BLaER1 treated with 17β-estradiol and CSF1 and Interleukin-3, amounts not matched to agents 10 nM and 100 nM (cell line): ENCODE measurements around the gene MCC.

ENCODE experiments used
- H3K27ac ChIP-seq, 11 experiments: shearing (Covaris generic); formaldehyde crosslinking; 2 replicates each; pipeline ENCODE4 v1.8.1; 2022
- H3K27me3 ChIP-seq, 11 experiments: shearing (Covaris generic); formaldehyde crosslinking; 2 replicates each; pipeline ENCODE4 v1.8.1; 2022
- H3K36me3 ChIP-seq, 11 experiments: shearing (Covaris generic); formaldehyde crosslinking; 2 replicates each; pipeline ENCODE4 v1.8.1; 2022
- H3K4me1 ChIP-seq, 10 experiments: shearing (Covaris generic); formaldehyde crosslinking; 2 replicates each; pipeline ENCODE4 v1.8.1; 2022
- H3K4me2 ChIP-seq, 11 experiments: shearing (Covaris generic); formaldehyde crosslinking; 2 replicates each; pipeline ENCODE4 v1.8.1; 2022
- H3K4me3 ChIP-seq, 10 experiments: shearing (Covaris generic); formaldehyde crosslinking; 2 replicates each; pipeline ENCODE4 v1.8.1; 2022
- H3K9ac ChIP-seq, 11 experiments: shearing (Covaris generic); formaldehyde crosslinking; 2 replicates each; pipeline ENCODE4 v1.8.1; 2022
- H3K9me3 ChIP-seq, 11 experiments: shearing (Covaris generic); formaldehyde crosslinking; replicated peaks in 1 of 11; 2 replicates each; pipeline ENCODE4 v1.8.1; 2022
- H4K20me1 ChIP-seq, 11 experiments: shearing (Covaris generic); formaldehyde crosslinking; 2 replicates each; pipeline ENCODE4 v1.8.1; 2022
- Cebpa-rat ChIP-seq, 11 experiments: shearing (Covaris generic); IDR thresholded peaks; 2 replicates each; pipeline ENCODE4 v1.8.1; 2022

The MCC gene

DNA sequence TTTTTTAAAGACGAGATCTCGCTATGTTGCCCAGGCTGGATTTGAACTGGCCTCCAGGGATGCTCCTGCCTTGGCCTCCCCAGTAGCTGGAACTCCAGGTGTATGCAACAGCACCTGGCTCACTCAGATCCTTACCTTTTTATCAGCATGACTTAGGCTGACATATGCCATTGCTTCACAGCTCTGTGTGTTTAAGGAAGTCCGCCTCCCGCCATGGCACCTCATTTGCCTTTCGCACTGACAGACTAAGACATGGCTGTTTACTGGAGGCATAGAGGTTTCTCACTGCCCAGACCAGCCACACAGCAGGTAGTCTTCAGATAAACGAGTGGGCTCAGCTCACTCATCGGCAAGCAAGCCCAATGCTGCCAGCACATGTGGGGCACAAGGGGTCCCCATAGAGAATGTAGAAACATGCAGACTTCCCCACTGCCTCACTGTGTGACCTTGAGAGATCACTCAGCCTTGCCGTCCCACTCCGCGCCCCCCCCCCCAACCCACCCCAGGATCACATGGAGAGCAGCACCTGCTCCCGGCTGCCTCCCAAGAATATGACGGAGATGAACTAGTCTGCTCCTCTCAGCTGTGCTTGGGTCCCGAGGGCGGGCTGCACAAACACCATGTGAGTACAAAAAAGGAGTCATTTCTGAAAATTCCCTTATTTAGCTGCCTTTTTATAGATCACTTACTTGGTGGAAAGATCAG is 448.9 kb downstream of the MCC start:
- Histone ChIP-seq H3K4me2 (no peak overlapping the region), H3K27me3 (no peaks in the 10 kb centered on the region), H3K4me3 (no peak overlapping the region), H3K9ac (no peak overlapping the region), H4K20me1 (no peaks in the 10 kb centered on the region), H3K36me3 (no peaks in the 10 kb centered on the region), H3K4me1 (peaks cover 0 to 13% (median 8%) of the 10 kb centered on the region in 10 experiments; a peak in 10 of 20 replicates), H3K27ac (no peak overlapping the region), H3K9me3 (no peaks in the 10 kb centered on the region)
- no peak for TF ChIP-seq Cebpa-rat (IDR thresholded peaks at IDR 0.05)

DNA sequence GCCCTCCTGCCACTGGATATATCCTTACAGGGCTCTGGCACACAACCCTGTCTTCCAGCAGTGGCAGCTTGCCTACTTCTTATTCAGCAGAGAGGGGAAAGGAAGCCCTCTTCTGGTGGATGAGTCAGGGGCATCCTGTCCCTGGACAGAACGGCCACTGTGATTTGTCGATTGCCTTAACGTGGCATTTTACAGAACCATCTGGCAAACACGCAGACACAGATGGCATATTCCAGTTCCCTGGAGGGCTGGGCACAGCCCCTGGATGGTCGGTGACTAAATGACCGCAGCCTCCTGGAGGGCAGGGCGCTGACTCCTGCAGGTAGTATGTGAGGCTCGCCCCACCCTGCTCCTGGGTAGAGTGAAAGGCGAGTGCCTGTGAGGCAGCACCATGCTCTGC is 449.5 kb downstream of the MCC start:
- Histone ChIP-seq H3K4me1 (peaks cover 0 to 13% (median 8%) of the 10 kb centered on the region in 10 experiments; a peak in 10 of 20 replicates), H3K9me3 (no peaks in the 10 kb centered on the region), H3K36me3 (no peaks in the 10 kb centered on the region), H4K20me1 (no peaks in the 10 kb centered on the region), H3K9ac (no peak overlapping the region), H3K27ac (no peak overlapping the region), H3K27me3 (no peaks in the 10 kb centered on the region), H3K4me3 (no peak overlapping the region), H3K4me2 (no peak overlapping the region)
- no peak for TF ChIP-seq Cebpa-rat (IDR thresholded peaks at IDR 0.05)

- no peak overlapping the region for H3K27ac ChIP-seq
- H3K4me3 ChIP-seq = no peak overlapping the region
- H3K36me3 ChIP-seq = no peaks in the 10 kb centered on the region
- H3K27me3 ChIP-seq = no peaks in the 10 kb centered on the region
- peaks cover 0 to 13% (median 8%) of the 10 kb centered on the region in 10 experiments; a peak in 10 of 20 replicates for H3K4me1 ChIP-seq
- no peak overlapping the region for H3K4me2 ChIP-seq
- H4K20me1 ChIP-seq = no peaks in the 10 kb centered on the region
- no peak for TF ChIP-seq Cebpa-rat (IDR thresholded peaks at IDR 0.05)
- no peak overlapping the region for H3K9ac ChIP-seq
- no peaks in the 10 kb centered on the region for H3K9me3 ChIP-seq
These were observed 450.1 kb downstream of the MCC start for GRCh38 chr5:113038136-113038535.

- H3K27ac ChIP-seq = no peak overlapping the region
- no peaks in the 10 kb centered on the region for H3K36me3 ChIP-seq
- no peaks in the 10 kb centered on the region for H4K20me1 ChIP-seq
- no peaks in the 10 kb centered on the region for H3K27me3 ChIP-seq
- H3K9me3 ChIP-seq = no peaks in the 10 kb centered on the region
- H3K4me3 ChIP-seq = no peak overlapping the region
- no peak overlapping the region for H3K4me2 ChIP-seq
- H3K4me1 ChIP-seq = peaks cover 0 to 13% (median 8%) of the 10 kb centered on the region in 10 experiments; a peak in 9 of 20 replicates
- TF ChIP-seq Cebpa-rat (IDR thresholded peaks at IDR 0.05) = no peak
- H3K9ac ChIP-seq = no peak overlapping the region
These were observed 451.4 kb downstream of the MCC start for GRCh38 chr5:113036826-113037225.

DNA sequence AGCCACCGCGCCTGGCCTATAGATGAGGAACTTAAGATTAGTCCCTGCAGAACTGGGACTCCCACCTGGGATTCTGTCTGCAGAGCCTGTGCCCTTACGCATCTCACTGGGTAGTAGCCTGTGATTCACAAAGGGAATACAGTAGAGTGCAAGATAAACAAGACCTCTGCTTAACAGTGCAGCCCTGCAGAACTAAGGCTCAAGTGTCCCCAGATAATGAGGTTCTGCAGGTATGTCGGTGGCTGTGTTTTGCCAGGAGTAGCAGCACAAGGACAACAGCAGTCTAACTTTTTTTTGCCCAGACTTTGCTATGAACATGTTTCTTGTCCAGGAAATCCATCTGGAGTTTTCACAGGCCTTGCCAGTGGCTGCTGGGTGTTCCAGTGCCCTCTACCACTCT is 451.9 kb downstream of the MCC start:
- H3K4me3 ChIP-seq = no peak overlapping the region
- TF ChIP-seq Cebpa-rat (IDR thresholded peaks at IDR 0.05) = no peak
- peaks cover 0 to 8% (median 6%) of the 10 kb centered on the region in 10 experiments; a peak in 9 of 20 replicates for H3K4me1 ChIP-seq
- H3K4me2 ChIP-seq = no peak overlapping the region
- no peaks in the 10 kb centered on the region for H3K36me3 ChIP-seq
- no peaks in the 10 kb centered on the region for H4K20me1 ChIP-seq
- H3K9me3 ChIP-seq = no peaks in the 10 kb centered on the region
- H3K27ac ChIP-seq = no peak overlapping the region
- no peak overlapping the region for H3K9ac ChIP-seq
- no peaks in the 10 kb centered on the region for H3K27me3 ChIP-seq

GRCh38 chr5:113035096-113035495 is 453.2 kb downstream of the MCC start:
- no peaks in the 10 kb centered on the region for H3K36me3 ChIP-seq
- H3K4me1 ChIP-seq = no peaks in the 10 kb centered on the region
- no peaks in the 10 kb centered on the region for H4K20me1 ChIP-seq
- no peak overlapping the region for H3K4me3 ChIP-seq
- no peaks in the 10 kb centered on the region for H3K27me3 ChIP-seq
- no peak overlapping the region for H3K4me2 ChIP-seq
- no peak for TF ChIP-seq Cebpa-rat (IDR thresholded peaks at IDR 0.05)
- no peak overlapping the region for H3K9ac ChIP-seq
- no peaks in the 10 kb centered on the region for H3K9me3 ChIP-seq
- no peak overlapping the region for H3K27ac ChIP-seq

GRCh38 chr5:113034182-113034773 is 454.0 kb downstream of the MCC start:
- 0 out of 22 replicates have a peak, but pooled peaks cover 0 to 4% (median 0%) of the 10 kb centered on the region in 11 experiments for H3K36me3 ChIP-seq
- no peak overlapping the region for H3K27ac ChIP-seq
- H3K9ac ChIP-seq = no peak overlapping the region
- TF ChIP-seq Cebpa-rat (IDR thresholded peaks at IDR 0.05) = no peak
- H3K27me3 ChIP-seq = no peaks in the 10 kb centered on the region
- no peaks in the 10 kb centered on the region for H3K9me3 ChIP-seq
- no peaks in the 10 kb centered on the region for H4K20me1 ChIP-seq
- H3K4me2 ChIP-seq = no peak overlapping the region
- H3K4me1 ChIP-seq = no peaks in the 10 kb centered on the region
- no peak overlapping the region for H3K4me3 ChIP-seq

GRCh38 chr5:113031557-113031956 is 456.7 kb downstream of the MCC start:
- no peaks in the 10 kb centered on the region; a peak in 1 of 22 replicates for H4K20me1 ChIP-seq
- no peak for TF ChIP-seq Cebpa-rat (IDR thresholded peaks at IDR 0.05)
- H3K36me3 ChIP-seq = peaks cover 7 to 26% (median 15%) of the 10 kb centered on the region in 11 experiments; a peak in 20 of 22 replicates
- H3K27ac ChIP-seq = no peak overlapping the region
- H3K4me3 ChIP-seq = no peak overlapping the region
- H3K27me3 ChIP-seq = no peaks in the 10 kb centered on the region
- no peak overlapping the region for H3K4me2 ChIP-seq
- no peaks in the 10 kb centered on the region for H3K4me1 ChIP-seq
- H3K9me3 ChIP-seq = no peaks in the 10 kb centered on the region
- H3K9ac ChIP-seq = no peak overlapping the region

- no peak overlapping the region for H3K9ac ChIP-seq
These were observed 457.1 kb downstream of the MCC start for GRCh38 chr5:113031104-113031503.

DNA sequence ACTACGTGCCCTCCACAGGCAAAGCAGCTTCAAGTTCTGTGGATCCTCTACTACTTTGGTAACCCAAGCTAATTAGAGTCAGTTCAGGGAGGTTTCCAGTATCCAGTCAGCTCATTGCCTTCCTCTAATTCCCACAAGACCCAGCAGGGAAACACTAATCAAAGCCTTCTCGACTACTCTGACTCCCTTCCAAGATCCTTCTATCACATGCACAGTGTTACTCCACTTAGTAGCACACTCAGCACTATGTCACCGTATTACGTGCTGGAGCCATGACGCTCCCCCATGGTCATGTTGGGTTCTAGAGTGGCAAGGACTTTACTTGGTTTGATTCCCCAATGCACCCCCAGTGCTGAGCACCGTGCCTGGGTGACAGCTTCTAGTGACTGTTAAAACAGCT is 458.6 kb downstream of the MCC start:
- Histone ChIP-seq H3K4me1 (no peaks in the 10 kb centered on the region), H3K4me3 (no peak overlapping the region), H3K4me2 (no peak overlapping the region), H3K9me3 (no peaks in the 10 kb centered on the region), H3K27me3 (no peaks in the 10 kb centered on the region), H3K27ac (no peak overlapping the region), H3K9ac (no peak overlapping the region), H4K20me1 (no peaks in the 10 kb centered on the region; a peak in 1 of 22 replicates), H3K36me3 (peaks cover 8 to 45% (median 26%) of the 10 kb centered on the region in 11 experiments; a peak in 20 of 22 replicates)
- TF ChIP-seq Cebpa-rat (IDR thresholded peaks at IDR 0.05) = no peak

More at GRCh38 chr5:113031104-113031503, 457.1 kb downstream of the MCC start:
- Histone ChIP-seq H4K20me1 (no peaks in the 10 kb centered on the region; a peak in 1 of 22 replicates), H3K9me3 (no peaks in the 10 kb centered on the region), H3K27ac (no peak overlapping the region), H3K27me3 (no peaks in the 10 kb centered on the region), H3K36me3 (peaks cover 7 to 31% (median 20%) of the 10 kb centered on the region in 11 experiments; a peak in 20 of 22 replicates), H3K4me3 (no peak overlapping the region), H3K4me2 (no peak overlapping the region), H3K4me1 (no peaks in the 10 kb centered on the region)
- no peak for TF ChIP-seq Cebpa-rat (IDR thresholded peaks at IDR 0.05)
